K562 (cell line): ENCODE data around the gene SLC38A11. TPM values are rescaled to one million over a fixed set of nuclear protein-coding genes. Genes with fewer than 3 reads are reported as not detected.

Experiments used
- DACH1 ChIP-seq: fragments of 450-650 bp; IDR thresholded peaks from 2 replicates; pipeline ENCODE4 v1.6.1; 2018; ENCODE audit not compliant: partially characterized antibody
- GATAD2A ChIP-seq: fragments of 450-650 bp; IDR thresholded peaks from 2 replicates; pipeline ENCODE4 v1.6.1; 2017
- MBD2 ChIP-seq: sonication (generic); IDR thresholded peaks from 2 replicates; pipeline ENCODE4 v1.6.1; 2016; ENCODE audit warnings: low read depth, borderline replicate concordance
- MYC ChIP-seq, 2 experiments: fragments of 250-450 bp in 1 of 2; sonication (Bioruptor Pico) in 1 of 2; IDR thresholded peaks; 2 replicates each; pipeline versions ENCODE4 v1.5.1 to v1.6.1; 2012 to 2021; ENCODE audit warnings: low read depth in 2 of 2, borderline replicate concordance in 1 of 2, improper control_type of control experiment in 1 of 2, low read length in 1 of 2, mild to moderate bottlenecking in 1 of 2, moderate library complexity in 1 of 2
- YBX1 ChIP-seq: fragments of 450-650 bp; IDR thresholded peaks from 2 replicates; pipeline ENCODE4 v1.7.1; 2016; ENCODE audit warnings: mild to moderate bottlenecking
- ZC3H4 ChIP-seq: sonication (generic); formaldehyde crosslinking; IDR thresholded peaks from 2 replicates; pipeline ENCODE4 v1.9.0; 2021; ENCODE audit warnings: missing genetic modification reagents, borderline replicate concordance
- polyA plus RNA-seq, 8 experiments: library from polyadenylated mRNA; depleted of rRNA in 4 of 8; stranded (reverse) in 5 of 8; unstranded in 3 of 8; fragments of >200 nt; fragmentation: Nextera tagmentation in 2 of 8; fragmentation: Illumina TruSeq in 1 of 8; extraction: Ambion mirVana in 2 of 8; extraction: Trizol in 1 of 8; gene quantifications; 2 replicates each; pipeline versions ENCODE4 v1.2.1 to v1.2.3, GENCODE V29; 2011 to 2014; ENCODE audit warnings: inconsistent platforms in 1 of 8, missing spikeins in 1 of 8
- total RNA-seq, 7 experiments: library from RNA; depleted of rRNA in 6 of 7; stranded (reverse); fragments of >200 nt in 6 of 7; fragmentation: Illumina TruSeq in 2 of 7; extraction: Trizol in 2 of 7; gene quantifications; 2 replicates each; pipeline versions ENCODE4 v1.2.1 to v1.2.3, GENCODE V29; 2011 to 2021; ENCODE audit warnings: low replicate concordance in 1 of 7
- TF ChIP-seq, protein P1 (sequence below): fragments of 450-650 bp; IDR thresholded peaks from 2 replicates; pipeline ENCODE4 v1.6.1; 2016; ENCODE audit warnings: low read depth
- TF ChIP-seq, protein P2 (sequence below): fragments of 450-650 bp; IDR thresholded peaks from one replicate; pipeline ENCODE4 v1.6.1; 2018; ENCODE audit warnings: mild to moderate bottlenecking, moderate library complexity; ENCODE audit not compliant: partially characterized antibody
- TF ChIP-seq, protein P3 (sequence below): fragments of 450-650 bp; IDR thresholded peaks from 2 replicates; pipeline ENCODE4 v1.6.1; 2014; ENCODE audit warnings: low read depth, mild to moderate bottlenecking, moderate library complexity, borderline replicate concordance
- TF ChIP-seq, protein P4 (sequence below): fragments of 250-450 bp; sonication (Bioruptor Pico); IDR thresholded peaks from 2 replicates; pipeline ENCODE4 v1.4.0; 2020; ENCODE audit warnings: mild to moderate bottlenecking, moderate library complexity, borderline replicate concordance

SLC38A11 gene
- total and polyA plus RNA-seq, 9 of the 15 experiments (the other 6 are each of a cell fraction or from before 2014, with no cell fraction given) = not detected

DNA sequence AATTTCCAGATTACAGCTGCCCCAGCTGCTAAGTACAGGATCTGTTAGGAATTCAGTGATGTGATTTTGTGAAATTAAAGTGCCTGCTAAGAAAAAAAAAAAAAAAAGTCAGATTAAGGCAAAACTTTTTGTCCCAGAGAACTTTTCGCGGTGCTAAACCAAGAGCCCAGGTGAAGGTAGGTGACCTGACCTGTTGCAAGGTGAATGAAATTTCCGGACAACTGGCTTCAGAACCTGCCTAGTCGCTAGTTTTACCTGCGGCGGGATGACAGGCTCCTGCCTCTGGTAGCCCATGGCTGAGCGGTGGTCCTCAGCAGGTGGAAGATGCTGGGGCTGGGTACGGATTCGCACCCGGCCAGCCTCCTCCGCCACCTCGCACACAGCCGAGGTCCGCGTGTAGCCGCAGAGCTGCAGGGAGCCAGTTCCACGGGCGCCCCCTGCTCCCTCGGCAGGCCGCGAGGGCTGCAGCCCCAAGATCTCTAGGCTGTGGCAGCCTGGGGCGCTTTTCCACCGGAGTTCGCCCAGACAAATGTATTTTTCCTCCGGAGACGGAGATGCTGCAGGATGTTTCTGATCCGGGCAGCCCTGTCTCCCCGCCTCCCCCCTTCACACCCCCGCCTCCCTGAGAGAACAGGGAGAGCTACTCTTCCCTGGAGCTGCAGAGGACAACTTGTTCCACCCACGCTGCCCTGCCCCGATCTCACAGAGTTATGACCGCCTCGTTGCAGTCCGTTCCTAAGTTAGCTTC lies at the start of gene SLC38A11 (continued):
- TF ChIP-seq, protein P1, sequence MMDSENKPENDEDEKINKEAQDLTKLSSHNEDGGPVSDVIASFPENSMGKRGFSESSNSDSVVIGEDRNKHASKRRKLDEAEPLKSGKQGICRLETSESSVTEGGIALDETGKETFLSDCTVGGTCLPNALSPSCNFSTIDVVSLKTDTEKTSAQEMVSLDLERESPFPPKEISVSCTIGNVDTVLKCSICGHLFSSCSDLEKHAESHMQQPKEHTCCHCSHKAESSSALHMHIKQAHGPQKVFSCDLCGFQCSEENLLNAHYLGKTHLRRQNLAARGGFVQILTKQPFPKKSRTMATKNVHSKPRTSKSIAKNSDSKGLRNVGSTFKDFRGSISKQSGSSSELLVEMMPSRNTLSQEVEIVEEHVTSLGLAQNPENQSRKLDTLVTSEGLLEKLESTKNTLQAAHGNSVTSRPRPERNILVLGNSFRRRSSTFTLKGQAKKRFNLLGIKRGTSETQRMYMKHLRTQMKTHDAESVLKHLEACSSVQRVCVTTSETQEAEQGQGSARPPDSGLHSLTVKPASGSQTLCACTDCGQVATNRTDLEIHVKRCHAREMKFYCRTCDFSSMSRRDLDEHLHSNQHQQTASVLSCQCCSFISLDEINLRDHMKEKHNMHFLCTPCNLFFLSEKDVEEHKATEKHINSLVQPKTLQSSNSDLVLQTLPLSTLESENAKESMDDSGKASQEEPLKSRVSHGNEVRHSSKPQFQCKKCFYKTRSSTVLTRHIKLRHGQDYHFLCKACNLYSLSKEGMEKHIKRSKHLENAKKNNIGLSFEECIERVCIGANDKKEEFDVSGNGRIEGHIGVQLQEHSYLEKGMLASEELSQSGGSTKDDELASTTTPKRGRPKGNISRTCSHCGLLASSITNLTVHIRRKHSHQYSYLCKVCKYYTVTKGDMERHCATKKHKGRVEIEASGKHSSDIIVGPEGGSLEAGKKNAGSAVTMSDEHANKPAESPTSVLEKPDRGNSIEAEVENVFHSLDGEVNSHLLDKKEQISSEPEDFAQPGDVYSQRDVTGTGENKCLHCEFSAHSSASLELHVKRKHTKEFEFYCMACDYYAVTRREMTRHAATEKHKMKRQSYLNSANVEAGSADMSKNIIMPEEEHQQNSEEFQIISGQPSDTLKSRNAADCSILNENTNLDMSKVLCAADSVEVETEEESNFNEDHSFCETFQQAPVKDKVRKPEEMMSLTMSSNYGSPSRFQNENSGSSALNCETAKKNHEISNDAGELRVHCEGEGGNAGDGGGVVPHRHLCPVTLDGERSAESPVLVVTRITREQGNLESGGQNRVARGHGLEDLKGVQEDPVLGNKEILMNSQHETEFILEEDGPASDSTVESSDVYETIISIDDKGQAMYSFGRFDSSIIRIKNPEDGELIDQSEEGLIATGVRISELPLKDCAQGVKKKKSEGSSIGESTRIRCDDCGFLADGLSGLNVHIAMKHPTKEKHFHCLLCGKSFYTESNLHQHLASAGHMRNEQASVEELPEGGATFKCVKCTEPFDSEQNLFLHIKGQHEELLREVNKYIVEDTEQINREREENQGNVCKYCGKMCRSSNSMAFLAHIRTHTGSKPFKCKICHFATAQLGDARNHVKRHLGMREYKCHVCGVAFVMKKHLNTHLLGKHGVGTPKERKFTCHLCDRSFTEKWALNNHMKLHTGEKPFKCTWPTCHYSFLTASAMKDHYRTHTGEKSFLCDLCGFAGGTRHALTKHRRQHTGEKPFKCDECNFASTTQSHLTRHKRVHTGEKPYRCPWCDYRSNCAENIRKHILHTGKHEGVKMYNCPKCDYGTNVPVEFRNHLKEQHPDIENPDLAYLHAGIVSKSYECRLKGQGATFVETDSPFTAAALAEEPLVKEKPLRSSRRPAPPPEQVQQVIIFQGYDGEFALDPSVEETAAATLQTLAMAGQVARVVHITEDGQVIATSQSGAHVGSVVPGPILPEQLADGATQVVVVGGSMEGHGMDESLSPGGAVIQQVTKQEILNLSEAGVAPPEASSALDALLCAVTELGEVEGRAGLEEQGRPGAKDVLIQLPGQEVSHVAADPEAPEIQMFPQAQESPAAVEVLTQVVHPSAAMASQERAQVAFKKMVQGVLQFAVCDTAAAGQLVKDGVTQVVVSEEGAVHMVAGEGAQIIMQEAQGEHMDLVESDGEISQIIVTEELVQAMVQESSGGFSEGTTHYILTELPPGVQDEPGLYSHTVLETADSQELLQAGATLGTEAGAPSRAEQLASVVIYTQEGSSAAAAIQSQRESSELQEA = no peak
- TF ChIP-seq DACH1 (no peak), MBD2 (no peak), MYC (IDR thresholded peaks at IDR 0.05; ENCODE audit: low read depth, low read length) (no peak), MYC (CRISPR knock-in tag; IDR thresholded peaks at IDR 0.05; ENCODE audit: borderline replicate concordance, low read depth) (no peak), YBX1 (no peak), ZC3H4 (CRISPR knock-in tag) (no peak), GATAD2A (no peak)
- TF ChIP-seq, protein P2, sequence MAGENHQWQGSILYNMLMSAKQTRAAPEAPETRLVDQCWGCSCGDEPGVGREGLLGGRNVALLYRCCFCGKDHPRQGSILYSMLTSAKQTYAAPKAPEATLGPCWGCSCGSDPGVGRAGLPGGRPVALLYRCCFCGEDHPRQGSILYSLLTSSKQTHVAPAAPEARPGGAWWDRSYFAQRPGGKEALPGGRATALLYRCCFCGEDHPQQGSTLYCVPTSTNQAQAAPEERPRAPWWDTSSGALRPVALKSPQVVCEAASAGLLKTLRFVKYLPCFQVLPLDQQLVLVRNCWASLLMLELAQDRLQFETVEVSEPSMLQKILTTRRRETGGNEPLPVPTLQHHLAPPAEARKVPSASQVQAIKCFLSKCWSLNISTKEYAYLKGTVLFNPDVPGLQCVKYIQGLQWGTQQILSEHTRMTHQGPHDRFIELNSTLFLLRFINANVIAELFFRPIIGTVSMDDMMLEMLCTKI = no peak
- TF ChIP-seq, protein P3, sequence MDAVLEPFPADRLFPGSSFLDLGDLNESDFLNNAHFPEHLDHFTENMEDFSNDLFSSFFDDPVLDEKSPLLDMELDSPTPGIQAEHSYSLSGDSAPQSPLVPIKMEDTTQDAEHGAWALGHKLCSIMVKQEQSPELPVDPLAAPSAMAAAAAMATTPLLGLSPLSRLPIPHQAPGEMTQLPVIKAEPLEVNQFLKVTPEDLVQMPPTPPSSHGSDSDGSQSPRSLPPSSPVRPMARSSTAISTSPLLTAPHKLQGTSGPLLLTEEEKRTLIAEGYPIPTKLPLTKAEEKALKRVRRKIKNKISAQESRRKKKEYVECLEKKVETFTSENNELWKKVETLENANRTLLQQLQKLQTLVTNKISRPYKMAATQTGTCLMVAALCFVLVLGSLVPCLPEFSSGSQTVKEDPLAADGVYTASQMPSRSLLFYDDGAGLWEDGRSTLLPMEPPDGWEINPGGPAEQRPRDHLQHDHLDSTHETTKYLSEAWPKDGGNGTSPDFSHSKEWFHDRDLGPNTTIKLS = no peak
- TF ChIP-seq, protein P4, sequence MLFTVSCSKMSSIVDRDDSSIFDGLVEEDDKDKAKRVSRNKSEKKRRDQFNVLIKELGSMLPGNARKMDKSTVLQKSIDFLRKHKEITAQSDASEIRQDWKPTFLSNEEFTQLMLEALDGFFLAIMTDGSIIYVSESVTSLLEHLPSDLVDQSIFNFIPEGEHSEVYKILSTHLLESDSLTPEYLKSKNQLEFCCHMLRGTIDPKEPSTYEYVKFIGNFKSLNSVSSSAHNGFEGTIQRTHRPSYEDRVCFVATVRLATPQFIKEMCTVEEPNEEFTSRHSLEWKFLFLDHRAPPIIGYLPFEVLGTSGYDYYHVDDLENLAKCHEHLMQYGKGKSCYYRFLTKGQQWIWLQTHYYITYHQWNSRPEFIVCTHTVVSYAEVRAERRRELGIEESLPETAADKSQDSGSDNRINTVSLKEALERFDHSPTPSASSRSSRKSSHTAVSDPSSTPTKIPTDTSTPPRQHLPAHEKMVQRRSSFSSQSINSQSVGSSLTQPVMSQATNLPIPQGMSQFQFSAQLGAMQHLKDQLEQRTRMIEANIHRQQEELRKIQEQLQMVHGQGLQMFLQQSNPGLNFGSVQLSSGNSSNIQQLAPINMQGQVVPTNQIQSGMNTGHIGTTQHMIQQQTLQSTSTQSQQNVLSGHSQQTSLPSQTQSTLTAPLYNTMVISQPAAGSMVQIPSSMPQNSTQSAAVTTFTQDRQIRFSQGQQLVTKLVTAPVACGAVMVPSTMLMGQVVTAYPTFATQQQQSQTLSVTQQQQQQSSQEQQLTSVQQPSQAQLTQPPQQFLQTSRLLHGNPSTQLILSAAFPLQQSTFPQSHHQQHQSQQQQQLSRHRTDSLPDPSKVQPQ (CRISPR knock-in tag) = no peak
